HG03097 (cell line): ENCODE results near the gene DLG1.

Experiments used
- ATAC-seq: cut with Tn5 transposase; IDR thresholded peaks from one replicate; pipeline ENCODE4 v1.9.1; 2021; ENCODE audit not compliant: unreplicated experiment, low FRiP score

The DLG1 gene

GRCh38 chr3:197006860-197007259 lies 291.6 kb downstream of the DLG1 start:
- no peak for ATAC-seq

GRCh38 chr3:197006446-197006845 lies 292.0 kb downstream of the DLG1 start:
- no peak for ATAC-seq

- no peak for ATAC-seq
Measured at GRCh38 chr3:197003461-197004385, 294.7 kb downstream of the DLG1 start.

DNA sequence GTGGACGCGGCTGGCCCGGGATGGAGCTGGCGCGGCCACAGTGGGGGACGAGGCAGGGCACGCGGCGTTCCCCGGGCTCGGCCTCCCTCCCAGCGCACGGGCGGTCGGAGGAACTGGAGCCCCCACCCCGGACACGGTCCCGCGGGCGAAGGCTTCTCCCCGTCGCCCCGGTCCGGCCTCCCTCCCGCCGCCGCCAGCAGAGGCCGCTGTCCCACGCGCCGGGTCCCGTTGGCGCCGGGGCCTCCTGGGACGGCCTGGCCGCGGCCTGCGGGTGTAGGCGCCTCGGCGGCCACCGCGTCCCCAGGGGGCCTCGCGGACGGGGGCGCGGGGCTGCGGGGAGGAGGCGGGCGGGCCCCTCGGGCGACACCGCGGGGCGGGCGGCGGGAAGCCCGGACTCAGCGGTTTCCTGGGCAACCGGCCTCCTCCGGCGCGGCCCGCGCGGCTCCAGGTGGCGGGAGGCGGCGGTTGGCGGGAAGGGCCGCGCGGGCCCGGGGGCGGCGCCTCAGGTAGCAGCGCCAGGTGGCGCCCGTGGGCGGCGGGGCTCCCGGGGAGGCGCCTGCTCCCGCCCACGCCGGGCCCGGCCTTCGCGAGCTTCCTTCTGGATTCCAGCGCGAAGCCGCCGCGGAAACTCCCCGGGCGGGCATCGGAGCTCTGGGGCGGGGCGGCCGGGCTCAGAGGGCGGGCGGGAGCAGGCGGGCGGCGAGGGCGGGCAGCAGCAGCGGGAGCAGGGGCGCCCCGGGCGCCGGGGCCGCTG lies 295.5 kb downstream of the DLG1 start:
- peak; percentile 66 for ATAC-seq

DNA sequence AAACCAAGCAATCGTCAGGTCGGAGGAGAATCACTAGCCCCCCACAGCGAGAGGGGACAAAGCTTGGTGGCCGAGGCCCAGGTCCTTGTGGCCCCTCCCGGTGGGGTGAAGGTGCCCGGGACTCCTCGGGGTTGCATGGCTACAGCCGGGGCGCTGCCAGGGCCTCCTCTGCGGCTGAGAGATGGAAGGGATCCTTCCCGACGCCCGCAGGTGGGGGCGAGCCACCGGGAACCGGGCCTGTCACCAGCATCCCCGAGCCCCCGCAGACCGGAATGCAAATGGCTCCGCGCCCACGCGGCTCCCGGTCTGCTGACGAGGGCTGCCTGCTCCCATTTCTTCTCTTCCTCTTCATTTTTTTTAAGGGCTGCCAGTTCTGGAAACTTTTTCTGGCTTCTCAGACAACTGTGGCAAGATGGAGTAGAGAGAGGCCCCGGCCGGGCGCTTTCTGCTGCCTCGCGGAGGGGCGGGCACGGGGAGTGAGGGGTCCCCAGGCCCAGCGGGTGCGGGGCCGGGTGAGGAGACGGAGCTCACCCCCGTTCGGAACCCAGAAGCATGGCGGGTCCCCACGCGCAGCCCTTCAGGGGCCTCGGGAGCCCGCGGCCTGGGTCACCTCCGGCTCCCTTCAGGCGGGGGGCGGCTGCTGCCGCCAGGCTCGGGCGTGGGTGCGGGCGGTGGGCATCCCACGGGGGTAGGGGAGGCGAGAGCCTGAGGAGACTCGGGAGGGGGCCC lies 296.3 kb downstream of the DLG1 start:
- ATAC-seq: peak; percentile 16

DNA sequence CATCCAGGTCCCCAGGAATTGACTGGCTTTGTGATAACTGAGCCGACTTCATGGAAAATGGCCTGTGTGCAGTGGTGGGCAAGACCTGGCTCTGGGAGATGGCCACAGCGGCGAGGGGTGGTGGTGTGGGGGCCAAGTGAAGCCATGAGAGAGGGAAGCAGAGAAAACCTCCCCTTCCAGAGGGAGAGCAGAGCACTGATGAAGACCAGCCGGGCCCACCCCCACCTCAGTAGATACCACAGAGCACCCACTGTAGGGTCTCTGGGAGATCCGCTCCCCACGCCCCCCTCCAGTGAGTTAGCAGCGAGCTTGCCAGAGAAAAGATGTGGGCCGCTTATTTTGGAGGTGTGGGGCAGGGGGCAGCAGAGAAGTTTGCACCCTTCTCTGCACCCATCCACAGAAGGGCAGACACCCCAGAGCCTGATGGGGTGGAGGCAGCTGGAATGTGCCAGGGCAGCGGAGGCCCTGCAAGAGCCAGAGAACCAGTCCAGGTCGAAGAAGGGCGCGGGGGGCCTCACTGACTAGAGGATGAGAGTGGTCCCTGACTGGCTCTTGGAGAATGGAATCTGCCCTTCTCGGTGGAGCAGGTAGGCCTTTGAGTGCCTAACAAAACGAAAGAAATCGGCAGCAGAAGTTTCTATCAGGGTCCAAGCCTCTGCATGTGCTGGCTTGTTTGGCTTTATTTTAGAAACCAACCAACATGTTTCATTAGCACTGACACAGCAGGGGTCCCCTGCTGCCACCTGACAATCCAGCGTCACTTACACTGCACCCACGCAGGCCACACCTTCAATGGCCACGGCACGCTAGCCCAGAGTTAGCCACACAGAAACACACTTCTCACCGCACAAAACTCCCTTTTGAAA lies 297.1 kb downstream of the DLG1 start:
- no peak for ATAC-seq

- no peak for ATAC-seq
Measured at GRCh38 chr3:197000211-197000610, 298.2 kb downstream of the DLG1 start.

- ATAC-seq: no peak
Measured at GRCh38 chr3:196998966-196999760, 299.2 kb downstream of the DLG1 start.

DNA sequence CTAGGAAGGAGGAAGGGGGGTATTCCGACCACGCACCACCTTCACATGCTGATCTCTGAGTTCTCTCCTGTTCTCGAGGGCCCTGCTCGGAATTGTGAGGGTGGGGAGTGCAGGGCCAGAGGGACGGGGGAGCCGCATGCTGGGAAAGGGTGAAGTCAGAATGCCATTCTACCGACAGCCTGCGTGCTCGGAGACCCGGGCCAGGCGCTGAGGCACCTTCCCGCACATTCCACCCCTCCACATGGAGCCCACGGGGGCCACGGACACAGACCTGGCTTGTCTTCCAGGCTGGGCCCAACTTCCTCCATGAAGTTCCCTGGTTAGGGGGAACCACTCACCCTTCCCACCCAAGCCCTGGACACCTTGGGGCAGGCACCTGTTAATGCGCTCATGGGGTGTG lies 301.1 kb downstream of the DLG1 start:
- ATAC-seq: no peak

DNA sequence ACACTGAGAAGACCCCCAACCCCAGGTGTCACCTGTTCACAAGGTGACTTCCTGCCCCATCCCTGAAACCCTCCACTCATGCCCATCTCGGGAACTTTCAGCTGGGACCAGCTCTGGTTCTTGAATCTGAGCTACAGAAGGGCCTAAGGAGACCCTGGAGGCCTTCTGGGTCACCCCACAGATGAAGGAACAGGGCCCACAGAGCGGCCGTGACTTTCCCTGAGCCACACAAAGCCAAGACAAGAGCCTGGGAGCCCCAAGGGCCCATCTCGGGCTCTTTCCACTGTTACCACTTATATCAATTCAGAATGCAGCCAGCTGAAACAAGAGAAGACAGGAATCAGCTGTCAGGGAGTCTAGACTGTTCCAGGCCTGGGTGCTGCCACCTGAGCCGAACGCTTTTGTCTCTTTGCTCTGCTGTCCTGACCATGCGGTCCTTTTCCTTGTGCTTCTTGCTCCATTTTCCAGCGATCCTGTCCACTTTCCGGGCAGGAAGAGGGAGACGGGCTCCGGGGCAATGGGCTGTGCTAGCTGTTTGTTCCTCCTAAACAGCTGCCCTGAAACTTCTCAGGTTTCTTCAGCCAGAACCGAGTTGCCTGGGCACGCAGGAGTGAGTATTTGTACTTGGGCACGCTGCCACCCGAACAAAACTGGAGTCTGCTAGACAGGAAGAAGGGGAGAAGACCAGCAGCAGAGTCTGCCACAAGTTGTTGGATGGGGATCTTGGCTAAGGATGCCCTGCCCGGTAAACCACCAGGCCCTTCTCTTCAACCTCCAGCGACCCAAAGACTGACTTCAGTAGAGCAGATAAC lies 301.8 kb downstream of the DLG1 start:
- no peak for ATAC-seq

DNA sequence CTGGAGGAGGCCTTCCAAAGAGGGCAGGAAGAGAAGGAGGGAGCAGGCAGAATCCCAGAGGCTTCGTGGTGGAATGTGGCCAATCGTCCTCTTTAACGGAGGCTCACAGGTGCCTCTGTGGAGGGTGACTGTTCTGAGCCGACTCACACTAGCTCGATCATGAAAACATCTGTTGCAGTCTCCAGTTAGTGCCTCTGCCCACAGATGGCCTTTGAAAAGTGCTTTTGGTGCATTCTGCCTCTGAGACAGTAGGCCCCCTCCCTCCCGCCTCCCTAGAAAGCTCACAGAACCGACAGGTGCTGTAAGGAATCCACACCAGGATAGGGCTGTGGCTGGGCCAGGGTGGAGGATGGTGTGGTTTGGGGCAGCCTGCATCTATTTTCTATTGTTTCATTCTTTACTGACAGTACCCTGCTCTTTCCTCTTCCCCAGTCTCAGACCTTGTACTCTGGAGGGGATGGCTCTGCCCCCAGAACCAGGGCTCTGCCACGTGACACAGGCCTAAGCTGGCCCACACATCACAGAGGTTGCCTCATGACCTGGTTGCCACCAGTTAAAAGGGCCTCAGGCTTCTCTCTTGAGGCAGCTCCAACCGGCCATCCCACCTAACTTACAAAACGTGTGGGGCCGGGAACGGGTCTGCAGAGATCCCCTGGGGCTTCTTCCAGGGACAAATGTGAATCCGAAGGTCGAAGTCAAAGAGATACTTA lies 302.6 kb downstream of the DLG1 start:
- ATAC-seq: no peak

DNA sequence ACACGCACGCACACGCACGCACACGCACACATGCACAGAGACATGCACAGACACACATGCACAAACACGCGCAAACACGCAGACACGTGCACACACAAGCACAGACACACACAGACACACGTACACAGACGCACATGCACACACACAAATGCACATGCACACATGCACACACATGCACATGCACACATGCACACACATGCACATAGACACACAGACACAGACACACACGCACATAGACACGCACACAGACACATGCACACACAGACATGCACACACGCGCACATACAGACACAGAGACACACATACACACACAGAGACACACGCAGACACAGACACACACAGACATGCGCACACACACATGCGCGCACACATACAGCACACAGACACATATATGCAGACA lies 303.4 kb downstream of the DLG1 start:
- no peak for ATAC-seq

- no peak for ATAC-seq
Measured at GRCh38 chr3:196994056-196994455, 304.4 kb downstream of the DLG1 start.
